MM.1S (cell line): ENCODE results near the gene POMP.

ENCODE experiments used
- DNase-seq: peaks from one replicate; pipeline ENCODE4 v3.0.0-alpha.2; 2015
- H2AFZ ChIP-seq: fragments of 300-600 bp; sonication (generic); 2 replicates; pipeline ENCODE4 v1.6.0; 2016; ENCODE audit warnings: antibody characterized with exemption, low read length
- H3F3A ChIP-seq: fragments of 300-600 bp; sonication (generic); 2 replicates; pipeline ENCODE4 v1.6.1; 2016; ENCODE audit warnings: mild to moderate bottlenecking, antibody characterized with exemption, low read length, moderate library complexity, mixed read lengths; ENCODE audit not compliant: insufficient read depth
- H3K27ac ChIP-seq: fragments of 300-600 bp; sonication (generic); 2 replicates; pipeline ENCODE4 v1.5.1; 2016; ENCODE audit warnings: mild to moderate bottlenecking, low read length
- H3K27me3 ChIP-seq: fragments of 300-600 bp; sonication (generic); replicated peaks from 2 replicates; pipeline ENCODE4 v1.6.0; 2016; ENCODE audit warnings: low read length; ENCODE audit not compliant: insufficient read depth
- H3K36me3 ChIP-seq: fragments of 300-600 bp; sonication (generic); replicated peaks from 2 replicates; pipeline ENCODE4 v1.6.1; 2016; ENCODE audit warnings: mild to moderate bottlenecking, low read length, mixed read lengths; ENCODE audit not compliant: insufficient read depth
- H3K4me1 ChIP-seq: fragments of 300-600 bp; sonication (generic); 2 replicates; pipeline ENCODE4 v1.6.1; 2016; ENCODE audit warnings: low read length, mixed read lengths
- H3K4me2 ChIP-seq: fragments of 300-600 bp; sonication (generic); 2 replicates; pipeline ENCODE4 v1.6.0; 2016; ENCODE audit warnings: low read depth, low read length
- H3K4me3 ChIP-seq: fragments of 300-600 bp; sonication (generic); 2 replicates; pipeline ENCODE4 v1.5.1; 2016; ENCODE audit warnings: low read length, mixed read lengths
- H3K79me2 ChIP-seq: fragments of 300-600 bp; sonication (generic); 2 replicates; pipeline ENCODE4 v1.6.1; 2016; ENCODE audit warnings: mixed run types, low read length, mixed read lengths
- H3K9ac ChIP-seq: fragments of 300-600 bp; sonication (generic); 2 replicates; pipeline ENCODE4 v1.6.1; 2016; ENCODE audit warnings: low read length, mixed read lengths
- H3K9me2 ChIP-seq: fragments of 300-600 bp; sonication (generic); replicated peaks from 2 replicates; pipeline ENCODE4 v1.6.1; 2016; ENCODE audit warnings: mild to moderate bottlenecking, low read length, mixed read lengths; ENCODE audit not compliant: insufficient read depth
- H3K9me3 ChIP-seq: fragments of 300-600 bp; sonication (generic); replicated peaks from 2 replicates; pipeline ENCODE4 v1.6.1; 2016; ENCODE audit warnings: mild to moderate bottlenecking, low read length, mixed read lengths; ENCODE audit not compliant: insufficient read depth
- H4K20me1 ChIP-seq: fragments of 300-600 bp; sonication (generic); 2 replicates; pipeline ENCODE4 v1.6.1; 2016; ENCODE audit warnings: mild to moderate bottlenecking, low read length, moderate library complexity, mixed read lengths; ENCODE audit not compliant: insufficient read depth
- CTCF ChIP-seq: fragments of 300-600 bp; sonication (generic); IDR thresholded peaks from 2 replicates; pipeline ENCODE4 v1.5.1; 2016; ENCODE audit warnings: antibody characterized with exemption, low read length, mixed read lengths
- EZH2 ChIP-seq: fragments of 300-600 bp; sonication (generic); optimal IDR thresholded peaks from 2 replicates; pipeline ENCODE3; 2017; ENCODE audit warnings: low read depth, mild to moderate bottlenecking, antibody characterized with exemption, low read length, mixed read lengths
- EZH2phosphoT487 ChIP-seq: fragments of 300-600 bp; sonication (generic); IDR thresholded peaks from 2 replicates; pipeline ENCODE4 v1.6.1; 2018; ENCODE audit warnings: antibody characterized with exemption, low read length

The POMP gene

DNA sequence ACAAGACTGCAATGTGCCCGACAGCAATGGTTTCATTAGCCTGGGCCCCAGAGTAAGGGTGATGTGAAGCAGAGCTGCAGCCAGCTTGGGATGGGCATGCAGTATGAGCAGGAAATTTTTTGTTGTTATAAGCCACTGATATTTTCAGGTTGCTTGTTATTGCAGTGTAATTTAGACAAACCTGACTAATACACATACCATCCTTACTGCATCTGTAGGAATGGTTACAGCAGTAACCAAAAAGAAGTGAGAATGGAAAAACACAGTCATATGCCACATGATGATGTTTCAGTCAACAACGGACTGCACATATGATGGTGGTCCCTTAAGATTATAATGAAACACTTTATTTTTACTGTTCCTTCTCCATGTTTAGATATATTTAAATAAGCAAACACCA, 8.6 kb upstream of the POMP start:
- TF ChIP-seq CTCF (no peak), EZH2phosphoT487 (no peak), EZH2 (no peak)
- Histone ChIP-seq H3K79me2 (no peaks in the 10 kb centered on the region), H3K9ac (no peak overlapping the region), H4K20me1 (no peaks in the 10 kb centered on the region), H3K27me3 (no peaks in the 10 kb centered on the region), H3K27ac (no peak overlapping the region), H3K4me1 (no peaks in the 10 kb centered on the region), H2AFZ (no peak overlapping the region), H3K4me3 (no peak overlapping the region), H3F3A (no peaks in the 10 kb centered on the region), H3K9me2 (no peaks in the 10 kb centered on the region), H3K9me3 (no peaks in the 10 kb centered on the region), H3K36me3 (no peaks in the 10 kb centered on the region), H3K4me2 (no peak overlapping the region)
- no peak for DNase-seq

GRCh38 chr13:28651810-28652401, 7.0 kb upstream of the POMP start:
- Histone ChIP-seq H3K79me2 (no peaks in the 10 kb centered on the region), H4K20me1 (no peaks in the 10 kb centered on the region), H3F3A (no peaks in the 10 kb centered on the region), H3K9me2 (no peaks in the 10 kb centered on the region), H3K4me3 (no peak overlapping the region), H3K4me1 (no peaks in the 10 kb centered on the region), H3K27ac (no peak overlapping the region), H3K36me3 (no peaks in the 10 kb centered on the region), H3K27me3 (no peaks in the 10 kb centered on the region), H3K9ac (no peak overlapping the region), H3K4me2 (no peak overlapping the region), H3K9me3 (no peaks in the 10 kb centered on the region), H2AFZ (no peak overlapping the region)
- no peak for TF ChIP-seq EZH2
- TF ChIP-seq EZH2phosphoT487: no peak
- TF ChIP-seq CTCF: no peak
- no peak for DNase-seq

DNA sequence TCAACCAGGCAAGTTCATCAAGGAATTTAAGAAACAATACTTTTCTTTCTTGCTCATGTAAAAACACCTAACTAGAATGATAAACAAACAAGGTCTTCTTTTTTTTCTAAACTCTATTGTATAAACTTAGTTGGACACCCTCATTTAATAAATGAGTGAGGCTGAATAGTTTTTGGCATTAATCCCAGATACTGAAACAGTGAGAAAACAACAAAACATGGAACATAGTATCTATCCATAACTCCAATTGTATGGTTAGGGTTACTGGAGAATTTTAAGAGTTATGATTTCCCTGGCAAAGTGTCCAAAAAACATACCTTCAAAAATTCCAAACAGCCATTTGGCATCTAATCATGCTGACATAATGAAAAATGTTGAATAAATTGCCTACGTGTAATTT, 5.8 kb upstream of the POMP start:
- H3K27me3 ChIP-seq: no peaks in the 10 kb centered on the region
- no peaks in the 10 kb centered on the region for H3K9me2 ChIP-seq
- H3K4me2 ChIP-seq: no peak overlapping the region
- H3F3A ChIP-seq: no peaks in the 10 kb centered on the region
- H2AFZ ChIP-seq: no peak overlapping the region
- H4K20me1 ChIP-seq: no peaks in the 10 kb centered on the region
- no peak for DNase-seq
- H3K9me3 ChIP-seq: no peaks in the 10 kb centered on the region
- peaks cover 8% of the 10 kb centered on the region for H3K79me2 ChIP-seq
- H3K4me3 ChIP-seq: no peak overlapping the region
- no peaks in the 10 kb centered on the region for H3K36me3 ChIP-seq
- no peak overlapping the region for H3K9ac ChIP-seq
- H3K27ac ChIP-seq: no peak overlapping the region
- no peaks in the 10 kb centered on the region; the same call in 1 of the 2 replicates for H3K4me1 ChIP-seq
- TF ChIP-seq EZH2phosphoT487 (no peak), EZH2 (no peak), CTCF (no peak)
